Heart right ventricle (tissue), 16 donors: ENCODE measurements around the gene PLEKHJ1. TPM values are rescaled to one million over a fixed set of nuclear protein-coding genes. Genes with fewer than 3 reads are reported as not detected.
A peak's percentile ranks its signal among the peaks of the same experiment; 100 is the strongest.

Experiments
- ATAC-seq, 8 donors: fragments of 200-7000 bp; cut with Tn5 transposase; one replicate each; pipeline ENCODE4 v1.9.1; 2020; ENCODE audit warnings: mild to moderate bottlenecking in 8 of 8, moderate library complexity in 8 of 8, moderate number of reproducible peaks in 1 of 8
- DNase-seq, 2 donors: peaks; one replicate each; pipeline ENCODE4 v3.0.0-alpha.2; 2020
- H3K27ac ChIP-seq, 10 donors: fragments of 200-600 bp; sonication (generic) in 2 of 10; one replicate each; pipeline versions ENCODE4 v1.5.0 to v1.8.0; 2020 to 2022; ENCODE audit warnings: mild to moderate bottlenecking in 3 of 10
- H3K27me3 ChIP-seq, 7 donors: fragments of 200-600 bp; one replicate each; pipeline ENCODE4 v1.8.0; 2021 to 2022; ENCODE audit warnings: mild to moderate bottlenecking in 2 of 7
- H3K36me3 ChIP-seq, 9 donors: fragments of 200-600 bp; sonication (generic) in 1 of 9; one replicate each; pipeline versions ENCODE4 v1.5.0 to v1.8.0; 2020 to 2022; ENCODE audit warnings: mild to moderate bottlenecking in 2 of 9
- H3K4me1 ChIP-seq, 9 donors: fragments of 200-600 bp; sonication (generic) in 1 of 9; one replicate each; pipeline versions ENCODE4 v1.5.0 to v1.8.0; 2020 to 2022; ENCODE audit warnings: mild to moderate bottlenecking in 4 of 9
- H3K4me3 ChIP-seq, 10 donors: fragments of 200-600 bp; sonication (generic) in 2 of 10; one replicate each; pipeline versions ENCODE4 v1.5.0 to v1.8.0; 2020 to 2022; ENCODE audit warnings: mild to moderate bottlenecking in 7 of 10, moderate library complexity in 2 of 10
- H3K9me3 ChIP-seq, 11 donors: fragments of 200-600 bp in 10 of 11; sonication (generic) in 2 of 11; one replicate each; pipeline versions ENCODE4 v1.5.0 to v1.8.0; 2013 to 2022; ENCODE audit warnings: mild to moderate bottlenecking in 2 of 11, control low read depth in 1 of 11, moderate library complexity in 1 of 11
- CTCF ChIP-seq, 9 donors: fragments of 200-600 bp; sonication (generic) in 2 of 9; IDR thresholded peaks; one replicate each; pipeline versions ENCODE4 v1.5.0 to v1.8.0; 2021 to 2022; ENCODE audit warnings: antibody characterized with exemption in 9 of 9, mild to moderate bottlenecking in 5 of 9, moderate library complexity in 1 of 9
- WGBS, 2 donors: extraction: QIAGEN DNeasy Blood & Tissue Kit; methylation state at CpG; one replicate each; pipeline ENCODE4 v1.1.7; 2013; ENCODE audit warnings: inconsistent platforms in 1 of 2; 5-methylcytosine and 5-hydroxymethylcytosine counted together
- intact Hi-C, 10 donors: fragments of 100-400 bp; cut with DNase I; formaldehyde crosslinking; loops; one replicate each; pipeline versions ENCODE4 v1.11.1 to v1.14.2; 2022
- polyA plus RNA-seq, 2 donors: library from polyadenylated mRNA; stranded (reverse); fragments of 200-250 nt; gene quantifications; one replicate each; pipeline ENCODE4 v1.2.3, GENCODE V29; 2013
- total RNA-seq, 10 donors: library from RNA; stranded (reverse); fragmentation: NEBNext Ultra II Directional in 3 of 10; extraction: Animal tissue kit (Norgen Biotek cat#: 25700) in 3 of 10; gene quantifications; one replicate each; pipeline versions ENCODE4 v1.2.1 to v1.2.4, GENCODE V29; 2021 to 2023
- donor health status: Arrhythmogenic right ventricular cardiomyopathy.
- donor health status: ischemic (EF 13 %, LVEDD 7.1; RV severe dilation, severe dysfunction).
- donor health status: healthy with polysubstance abuse.
- donor health status: DM: no; HTN: yes; CAD: no.
- donor health status: DM: no; HTN: no; CAD: no.
- donor health status: ischemic (EF 25% LVEDD 6.9; RV normal size, moderate dysfunction).
- donor health status: ischemic (EF 25% LVEDD 5.7; RV mildly dilated, moderate dysfunction).
- donor health status: healthy.
- donor health status: DM: yes; HTN: yes; CAD: no.
- donor health status: Ischemic cardiomyopathy.
- donor health status: ischemic (EF 35%, LVEDD 5.7; RV mildly dilated, moderate dysfunction).
- donor health status: nonischemic (EF 11% LVEDD 7.7; RV severe dilation, severe dysfunction).
- donor health status: DM: yes; HTN: yes; CAD: no.
- donor health status: PGD.
- donor health status: ischemic (EF 29% LVEDD 5.4; RV normal size, mild dysfunction).
- donor health status: nonischemic (EF 23%, LVEDD 6.1; RV moderate dilation, normal function).

The PLEKHJ1 gene
- total and polyA plus RNA-seq, 12 donors = 40.0 to 103 (median 46.8) TPM

DNA sequence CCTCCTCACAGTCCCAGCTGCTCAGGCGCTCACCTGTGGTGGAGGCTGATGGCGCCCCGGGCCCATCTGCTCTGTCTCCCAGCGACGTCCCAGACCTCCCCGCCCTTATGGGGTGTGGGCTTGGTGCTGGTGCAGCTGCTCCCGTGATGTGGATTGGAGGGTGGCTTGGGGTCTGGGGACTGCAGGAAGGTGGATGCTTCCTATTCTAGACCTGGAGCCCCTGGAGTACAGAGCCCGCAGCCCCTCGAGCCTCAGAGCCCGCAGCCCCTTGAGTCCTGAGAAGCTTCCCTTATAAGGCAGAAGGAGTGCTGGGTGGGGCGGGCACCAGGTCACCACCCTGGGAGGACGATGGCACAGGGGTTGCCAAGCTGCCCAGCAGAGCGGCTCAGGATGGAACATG is 40.8 kb downstream of the PLEKHJ1 start:
- intact Hi-C loops = loop anchor here in 1 of 10 donors (5.0 kb wide), 1 partner anchor 38 kb away; no protein-coding TSS in a partner anchor
- 94 to 95% methylated on average over 13 of the region's 13 CpGs for WGBS, 2 donors
- no peak for DNase-seq
- ATAC-seq = no peak
- no peak for TF ChIP-seq CTCF (IDR thresholded peaks at IDR 0.05)
- no peak overlapping the region for H3K4me3 ChIP-seq
- H3K27me3 ChIP-seq = no peaks in the 10 kb centered on the region
- peaks cover 0 to 95% (median 29%) of the 10 kb centered on the region in 9 donors for H3K36me3 ChIP-seq
- H3K4me1 ChIP-seq = peaks cover 0 to 9% (median 0%) of the 10 kb centered on the region in 9 donors
- no peak overlapping the region for H3K27ac ChIP-seq
- no peaks in the 10 kb centered on the region for H3K9me3 ChIP-seq

DNA sequence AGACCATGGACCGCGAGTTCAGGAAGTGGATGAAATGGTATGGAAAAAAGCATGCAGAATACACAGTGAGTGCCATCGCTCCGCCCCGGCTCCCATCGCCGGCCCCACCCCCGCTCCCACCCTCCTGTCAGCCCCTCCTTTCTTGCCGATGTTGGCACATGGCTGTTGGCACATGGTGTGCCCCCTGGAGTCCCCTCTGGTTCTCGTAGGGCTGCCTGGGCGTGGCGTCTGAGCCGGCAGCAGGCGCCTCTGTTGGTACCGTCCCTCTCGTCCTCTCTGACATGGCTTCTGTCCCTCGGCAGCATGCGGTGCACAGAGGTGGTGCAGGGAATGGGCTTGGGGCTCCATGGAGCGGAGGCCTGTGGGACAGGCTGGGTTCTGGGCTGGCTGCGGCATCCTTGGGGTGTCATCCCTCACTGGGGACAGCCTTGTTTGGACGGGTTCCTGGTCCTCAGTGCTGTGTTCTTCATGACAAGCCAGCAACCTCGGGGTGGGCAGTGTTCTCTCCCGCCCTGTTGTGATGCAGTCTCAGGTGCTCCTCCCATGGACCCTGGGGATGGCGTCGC is 41.5 kb downstream of the PLEKHJ1 start:
- ATAC-seq = peak in 2 of 8 donors; percentile 25 to 29
- Histone ChIP-seq H3K27ac (no peak overlapping the region), H3K27me3 (no peaks in the 10 kb centered on the region), H3K9me3 (no peaks in the 10 kb centered on the region), H3K4me3 (no peak overlapping the region), H3K36me3 (peaks cover 0 to 94% (median 29%) of the 10 kb centered on the region in 9 donors), H3K4me1 (peaks cover 0 to 12% (median 0%) of the 10 kb centered on the region in 9 donors)
- intact Hi-C loops = loop anchor here in 1 of 10 donors (5.0 kb wide), 1 partner anchor 37 kb away; no protein-coding TSS in a partner anchor
- WGBS, 2 donors = 81 to 92% methylated on average over 25 of the region's 25 CpGs
- no peak for TF ChIP-seq CTCF (IDR thresholded peaks at IDR 0.05)
- DNase-seq = no peak

DNA sequence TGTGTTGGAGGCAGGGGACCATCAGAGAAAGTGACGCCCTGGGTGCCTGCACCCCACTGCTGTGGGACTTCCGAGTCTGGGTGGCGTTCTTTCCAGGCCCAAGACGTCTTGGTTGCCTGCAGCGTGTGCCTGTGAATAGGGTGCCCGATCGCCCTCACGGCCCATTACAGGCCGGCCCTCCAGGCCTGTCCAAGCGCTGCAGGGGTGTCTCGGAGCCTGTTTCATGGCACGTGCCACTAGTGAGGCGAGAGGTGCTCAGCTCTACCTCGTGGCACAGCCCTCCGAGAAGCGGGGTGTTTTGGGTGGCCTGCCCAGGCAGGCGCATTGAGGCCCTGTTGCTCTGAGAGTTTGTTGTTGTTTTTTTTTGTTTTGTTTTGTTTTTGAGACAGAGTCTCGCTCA is 42.3 kb downstream of the PLEKHJ1 start:
- H3K27ac ChIP-seq = no peak overlapping the region
- H3K27me3 ChIP-seq = no peaks in the 10 kb centered on the region
- no peak overlapping the region for H3K4me3 ChIP-seq
- intact Hi-C loops = no loop called here
- TF ChIP-seq CTCF (IDR thresholded peaks at IDR 0.05) = no peak
- DNase-seq (no peak), ATAC-seq (no peak)
- no peaks in the 10 kb centered on the region for H3K9me3 ChIP-seq
- H3K36me3 ChIP-seq = peaks cover 0 to 94% (median 29%) of the 10 kb centered on the region in 9 donors
- peaks cover 0 to 15% (median 7%) of the 10 kb centered on the region in 9 donors for H3K4me1 ChIP-seq
- WGBS, 2 donors = 96% methylated on average over 18 of the region's 18 CpGs

GRCh38 chr19:2192862-2193261 is 43.3 kb downstream of the PLEKHJ1 start:
- Histone ChIP-seq H3K9me3 (no peaks in the 10 kb centered on the region), H3K27ac (no peak overlapping the region), H3K4me3 (no peak overlapping the region), H3K36me3 (peaks cover 0 to 98% (median 29%) of the 10 kb centered on the region in 9 donors), H3K4me1 (peaks cover 0 to 24% (median 17%) of the 10 kb centered on the region in 9 donors), H3K27me3 (no peaks in the 10 kb centered on the region)
- ATAC-seq (no peak), DNase-seq (no peak)
- intact Hi-C loops = no loop called here
- 97 to 98% methylated on average over 17 of the region's 17 CpGs for WGBS, 2 donors
- TF ChIP-seq CTCF (IDR thresholded peaks at IDR 0.05) = no peak
